ENCODE results near the gene CDCA7L. TPM values are rescaled to one million over a fixed set of nuclear protein-coding genes. Genes with fewer than 3 reads are reported as not detected.

CDCA7L gene
- total and polyA plus RNA-seq, 11 donors = 15.6 to 53.4 (median 34.6) TPM

- H3K9me3 ChIP-seq = no peaks in the 10 kb centered on the region
- intact Hi-C loops (cut with DNase I) = loop anchor here in 2 of 10 donors (5.0 to 10.0 kb wide), 2 partner anchors 53 to 54 kb away; no protein-coding TSS in a partner anchor
- peaks cover 0 to 24% (median 7%) of the 10 kb centered on the region in 12 donors for H3K4me1 ChIP-seq
- no peak for ATAC-seq
- no peak for DNase-seq
- 48 to 54% (median 52%) methylated on average over 8 of the region's 8 CpGs for WGBS, 4 donors
- H3K27me3 ChIP-seq = no peaks in the 10 kb centered on the region
- H3K4me3 ChIP-seq = no peak overlapping the region
- H3K27ac ChIP-seq = no peak overlapping the region
- TF ChIP-seq, protein P1, sequence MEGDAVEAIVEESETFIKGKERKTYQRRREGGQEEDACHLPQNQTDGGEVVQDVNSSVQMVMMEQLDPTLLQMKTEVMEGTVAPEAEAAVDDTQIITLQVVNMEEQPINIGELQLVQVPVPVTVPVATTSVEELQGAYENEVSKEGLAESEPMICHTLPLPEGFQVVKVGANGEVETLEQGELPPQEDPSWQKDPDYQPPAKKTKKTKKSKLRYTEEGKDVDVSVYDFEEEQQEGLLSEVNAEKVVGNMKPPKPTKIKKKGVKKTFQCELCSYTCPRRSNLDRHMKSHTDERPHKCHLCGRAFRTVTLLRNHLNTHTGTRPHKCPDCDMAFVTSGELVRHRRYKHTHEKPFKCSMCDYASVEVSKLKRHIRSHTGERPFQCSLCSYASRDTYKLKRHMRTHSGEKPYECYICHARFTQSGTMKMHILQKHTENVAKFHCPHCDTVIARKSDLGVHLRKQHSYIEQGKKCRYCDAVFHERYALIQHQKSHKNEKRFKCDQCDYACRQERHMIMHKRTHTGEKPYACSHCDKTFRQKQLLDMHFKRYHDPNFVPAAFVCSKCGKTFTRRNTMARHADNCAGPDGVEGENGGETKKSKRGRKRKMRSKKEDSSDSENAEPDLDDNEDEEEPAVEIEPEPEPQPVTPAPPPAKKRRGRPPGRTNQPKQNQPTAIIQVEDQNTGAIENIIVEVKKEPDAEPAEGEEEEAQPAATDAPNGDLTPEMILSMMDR (IDR thresholded peaks at IDR 0.05) = no peak
- TF ChIP-seq POLR2A (IDR thresholded peaks at IDR 0.05) = no peak
- H3K36me3 ChIP-seq = no peaks in the 10 kb centered on the region
Observed at GRCh38 chr7:21948887-21949540, 3.3 kb upstream of the CDCA7L start.

GRCh38 chr7:21948364-21948763 is 2.7 kb upstream of the CDCA7L start:
- no peaks in the 10 kb centered on the region for H3K36me3 ChIP-seq
- H3K9me3 ChIP-seq = no peaks in the 10 kb centered on the region
- no peak overlapping the region for H3K27ac ChIP-seq
- intact Hi-C loops (cut with DNase I) = loop anchor here in 2 of 10 donors (5.0 to 10.0 kb wide), 2 partner anchors 54 kb away; no protein-coding TSS in a partner anchor
- ATAC-seq (no peak), DNase-seq (no peak)
- peaks cover 0 to 20% (median 8%) of the 10 kb centered on the region in 12 donors for H3K4me1 ChIP-seq
- H3K27me3 ChIP-seq = no peaks in the 10 kb centered on the region
- no peak overlapping the region for H3K4me3 ChIP-seq
- 55 to 71% (median 66%) methylated on average over 2 of the region's 2 CpGs for WGBS, 4 donors
- TF ChIP-seq, protein P1 (IDR thresholded peaks at IDR 0.05) = no peak
- no peak for TF ChIP-seq POLR2A (IDR thresholded peaks at IDR 0.05)

DNA sequence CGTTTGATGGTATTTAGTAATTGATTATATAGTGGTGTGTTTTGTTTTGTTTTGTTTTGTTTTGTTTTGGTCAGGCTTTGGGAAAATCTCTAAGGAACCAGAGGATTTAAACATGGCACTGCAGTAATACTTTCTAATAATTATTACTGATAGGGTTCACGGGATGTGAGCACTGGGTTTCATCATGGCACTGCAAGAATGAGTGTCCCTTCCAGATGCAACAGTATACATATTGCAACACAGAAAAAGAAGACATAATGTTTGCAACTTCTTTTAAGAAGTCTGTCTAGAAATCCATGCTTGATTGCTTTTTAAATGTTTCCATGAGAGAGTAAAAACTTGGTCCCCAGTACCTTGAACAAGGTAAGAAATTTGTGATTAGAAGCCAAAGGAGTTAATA is 2.2 kb upstream of the CDCA7L start:
- ATAC-seq = no peak
- no peak overlapping the region for H3K27ac ChIP-seq
- DNase-seq = no peak
- 68 to 76% (median 71%) methylated on average over 2 of the region's 2 CpGs for WGBS, 4 donors
- no peaks in the 10 kb centered on the region for H3K27me3 ChIP-seq
- peaks cover 0 to 25% (median 9%) of the 10 kb centered on the region in 12 donors for H3K4me1 ChIP-seq
- TF ChIP-seq, protein P1 (IDR thresholded peaks at IDR 0.05) = no peak
- intact Hi-C loops (cut with DNase I) = loop anchor here in 2 of 10 donors (5.0 to 10.0 kb wide), 2 partner anchors 53 to 54 kb away; no protein-coding TSS in a partner anchor
- no peaks in the 10 kb centered on the region for H3K36me3 ChIP-seq
- no peak overlapping the region for H3K4me3 ChIP-seq
- no peaks in the 10 kb centered on the region for H3K9me3 ChIP-seq

DNA sequence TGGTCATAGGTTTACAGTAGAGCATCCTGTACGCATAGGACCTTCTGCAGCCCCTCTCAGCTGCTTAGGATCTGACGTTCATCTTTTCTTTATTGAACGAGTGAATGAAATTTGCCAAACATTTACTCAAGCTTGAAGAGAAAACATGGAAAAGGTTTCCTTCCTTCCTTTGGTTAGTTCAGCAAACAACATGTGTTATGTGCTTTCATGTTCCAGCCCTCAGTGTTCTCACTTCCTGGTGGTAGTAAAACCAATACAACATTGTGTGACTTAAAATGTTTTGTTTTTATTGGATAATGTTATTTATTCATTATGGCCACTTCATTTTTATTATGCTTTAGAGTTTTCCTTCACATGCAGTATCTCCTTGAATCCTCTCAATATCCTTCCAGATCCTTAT is 1.4 kb upstream of the CDCA7L start:
- no peaks in the 10 kb centered on the region for H3K9me3 ChIP-seq
- H3K4me1 ChIP-seq = peaks cover 0 to 31% (median 12%) of the 10 kb centered on the region in 12 donors
- no peak for DNase-seq
- intact Hi-C loops (cut with DNase I) = loop anchor here in 2 of 10 donors (5.0 to 10.0 kb wide), 2 partner anchors 52 to 55 kb away; no protein-coding TSS in a partner anchor
- H3K36me3 ChIP-seq = no peaks in the 10 kb centered on the region
- H3K4me3 ChIP-seq = no peak overlapping the region
- no peaks in the 10 kb centered on the region for H3K27me3 ChIP-seq
- WGBS, 4 donors = 63 to 72% (median 66%) methylated on average over 3 of the region's 3 CpGs
- no peak overlapping the region for H3K27ac ChIP-seq
- no peak for ATAC-seq
- TF ChIP-seq, protein P1 (IDR thresholded peaks at IDR 0.05) = no peak
- TF ChIP-seq POLR2A (IDR thresholded peaks at IDR 0.05) = no peak
